Mucosa of descending colon (tissue), 3 donors: ENCODE measurements around the gene RSAD1. TPM values are rescaled to one million over a fixed set of nuclear protein-coding genes. Genes with fewer than 3 reads are reported as not detected.

Experiments used
- ATAC-seq: fragments of 200-7000 bp; cut with Tn5 transposase; one replicate; pipeline ENCODE4 v1.9.1; 2020; ENCODE audit warnings: mild to moderate bottlenecking, moderate library complexity
- DNase-seq, 3 donors: peaks; one replicate each; pipeline ENCODE4 v3.0.0-alpha.2; 2020
- H3K36me3 ChIP-seq: fragments of 200-600 bp; one replicate; pipeline ENCODE4 v1.8.0; 2021; ENCODE audit warnings: low read depth, mild to moderate bottlenecking
- H3K4me1 ChIP-seq: fragments of 200-600 bp; one replicate; pipeline ENCODE4 v1.8.0; 2021; ENCODE audit warnings: low read depth, mild to moderate bottlenecking
- H3K4me3 ChIP-seq: fragments of 200-600 bp; one replicate; pipeline ENCODE4 v1.8.0; 2021; ENCODE audit warnings: mild to moderate bottlenecking
- H3K9me3 ChIP-seq: fragments of 200-600 bp; one replicate; pipeline ENCODE4 v1.8.0; 2021; ENCODE audit warnings: mild to moderate bottlenecking
- CTCF ChIP-seq: fragments of 200-600 bp; IDR thresholded peaks from one replicate; pipeline ENCODE4 v1.8.0; 2022; ENCODE audit warnings: antibody characterized with exemption, mild to moderate bottlenecking
- intact Hi-C, 2 donors: fragments of 100-400 bp; cut with DNase I in 1 of 2; cut with micrococcal nuclease in 1 of 2; formaldehyde crosslinking; loops; one replicate each; pipeline versions ENCODE4 v1.11.0 to v1.11.1; 2022; cut with DNase I, micrococcal nuclease
- total RNA-seq, 3 donors: library from RNA; stranded (reverse); fragmentation: NEBNext Ultra II Directional in 2 of 3; extraction: Animal tissue kit (Norgen Biotek cat#: 25700) in 2 of 3; gene quantifications; one replicate each; pipeline versions ENCODE4 v1.2.1 to v1.2.4, GENCODE V29; 2021 to 2023
- donor health status: DM: no; HTN: no; CAD: no; lungs with moderate emphysema.
- donor health status: DM: no; HTN: no; CAD: no.
- donor health status: DM: no; HTN: yes; CAD: no.

The RSAD1 gene
- total RNA-seq, 3 donors from 2014 or later = 35.9 to 38.2 (median 37.7) TPM

- ATAC-seq (no peak), DNase-seq (peak in 1 of 3 donors; percentile 48)
- TF ChIP-seq CTCF = no peak
- Histone ChIP-seq H3K4me1 (peaks cover 11% of the 10 kb centered on the region), H3K36me3 (no peaks in the 10 kb centered on the region), H3K4me3 (no peak overlapping the region), H3K9me3 (no peaks in the 10 kb centered on the region)
- intact Hi-C loops = no loop called here
These were observed 17.7 kb upstream of the RSAD1 start for GRCh38 chr17:50460831-50461526.

GRCh38 chr17:50461550-50462132 lies 17.0 kb upstream of the RSAD1 start:
- Histone ChIP-seq H3K4me3 (no peak overlapping the region), H3K4me1 (peaks cover 11% of the 10 kb centered on the region), H3K36me3 (no peaks in the 10 kb centered on the region), H3K9me3 (no peaks in the 10 kb centered on the region)
- DNase-seq (peak in 2 of 3 donors; percentile 20 to 41), ATAC-seq (no peak)
- no peak for TF ChIP-seq CTCF
- intact Hi-C loops = no loop called here

- no peak for ATAC-seq
These were observed 16.2 kb upstream of the RSAD1 start for GRCh38 chr17:50462446-50462845.

GRCh38 chr17:50464121-50464520 lies 14.5 kb upstream of the RSAD1 start:
- peaks cover 22% of the 10 kb centered on the region for H3K4me1 ChIP-seq
- TF ChIP-seq CTCF = no peak
- intact Hi-C loops = no loop called here
- ATAC-seq (no peak), DNase-seq (peak in 1 of 3 donors; percentile 19)
- H3K9me3 ChIP-seq = no peaks in the 10 kb centered on the region
- no peak overlapping the region for H3K4me3 ChIP-seq
- no peaks in the 10 kb centered on the region for H3K36me3 ChIP-seq

More at GRCh38 chr17:50462446-50462845, 16.2 kb upstream of the RSAD1 start:
- no peaks in the 10 kb centered on the region for H3K9me3 ChIP-seq
- TF ChIP-seq CTCF = no peak
- H3K36me3 ChIP-seq = no peaks in the 10 kb centered on the region
- peaks cover 11% of the 10 kb centered on the region for H3K4me1 ChIP-seq
- no peak overlapping the region for H3K4me3 ChIP-seq
- intact Hi-C loops = no loop called here
- peak in 1 of 3 donors; percentile 32 for DNase-seq

GRCh38 chr17:50464736-50465135 lies 13.9 kb upstream of the RSAD1 start:
- Histone ChIP-seq H3K4me3 (no peak overlapping the region), H3K9me3 (no peaks in the 10 kb centered on the region), H3K36me3 (no peaks in the 10 kb centered on the region), H3K4me1 (peaks cover 27% of the 10 kb centered on the region)
- no peak for ATAC-seq
- TF ChIP-seq CTCF = no peak
- intact Hi-C loops = no loop called here
- DNase-seq = peak in 1 of 3 donors; percentile 25
